Lung (tissue), 12 donors: Measurements from ENCODE around the gene GSTT2B. TPM values are rescaled to one million over a fixed set of nuclear protein-coding genes. Genes with fewer than 3 reads are reported as not detected.

Experiments used
- ATAC-seq: fragments of 200-7000 bp; cut with Tn5 transposase; one replicate; pipeline ENCODE4 v1.9.1; 2020; ENCODE audit warnings: moderate number of reproducible peaks; ENCODE audit not compliant: insufficient read depth, low FRiP score
- DNase-seq, 3 donors: peaks; one replicate each; pipeline ENCODE4 v3.0.0-alpha.2; 2013 to 2017
- H3K27ac ChIP-seq, 2 donors: one replicate each; pipeline ENCODE4 v1.5.1; 2013; ENCODE audit warnings: mild to moderate bottlenecking in 2 of 2, moderate library complexity in 2 of 2, control low read depth in 1 of 2, inconsistent platforms in 1 of 2, low read depth in 1 of 2, low read length in 1 of 2
- H3K27me3 ChIP-seq, 3 donors: one replicate each; pipeline ENCODE4 v1.5.1; 2013; ENCODE audit warnings: low read length in 2 of 3; ENCODE audit not compliant: control insufficient read depth in 3 of 3, insufficient read depth in 3 of 3
- H3K36me3 ChIP-seq, 4 donors: one replicate each; pipeline ENCODE4 v1.5.1; 2013; ENCODE audit warnings: low read length in 4 of 4, mild to moderate bottlenecking in 1 of 4, moderate library complexity in 1 of 4; ENCODE audit not compliant: control insufficient read depth in 4 of 4, insufficient read depth in 4 of 4
- H3K4me1 ChIP-seq, 5 donors: one replicate each; pipeline ENCODE4 v1.5.1; 2013; ENCODE audit warnings: low read length in 5 of 5, mild to moderate bottlenecking in 2 of 5, moderate library complexity in 1 of 5; ENCODE audit not compliant: control insufficient read depth in 5 of 5, insufficient read depth in 5 of 5
- H3K4me3 ChIP-seq: one replicate; pipeline ENCODE4 v1.5.1; 2013; ENCODE audit warnings: mild to moderate bottlenecking, control low read depth, moderate library complexity
- H3K9ac ChIP-seq, 2 donors: one replicate each; pipeline ENCODE4 v1.5.1; 2013; ENCODE audit warnings: low read length in 2 of 2, control low read depth in 1 of 2; ENCODE audit not compliant: insufficient read depth in 1 of 2
- H3K9me3 ChIP-seq, 4 donors: one replicate each; pipeline ENCODE4 v1.5.1; 2013; ENCODE audit warnings: low read length in 3 of 4, mild to moderate bottlenecking in 1 of 4, moderate library complexity in 1 of 4; ENCODE audit not compliant: control insufficient read depth in 4 of 4, insufficient read depth in 3 of 4
- CTCF ChIP-seq: IDR thresholded peaks from 2 replicates; pipeline ENCODE4 v1.5.1; 2012; ENCODE audit warnings: mild to moderate bottlenecking; ENCODE audit errors: control extremely low read depth, extremely low read depth
- WGBS, 2 donors: extraction: QIAGEN DNeasy Blood & Tissue Kit; methylation state at CpG; one replicate each; pipeline ENCODE4 v1.1.7; 2013; 5-methylcytosine and 5-hydroxymethylcytosine counted together
- polyA plus RNA-seq, 2 donors: library from polyadenylated mRNA; stranded (reverse); fragments of 200-250 nt; gene quantifications; one replicate each; pipeline ENCODE4 v1.2.1, GENCODE V29; 2013
- total RNA-seq, 2 donors: library from RNA; depleted of rRNA in 1 of 2; stranded (reverse); fragments of >200 nt in 1 of 2; gene quantifications; one replicate each; pipeline ENCODE4 v1.2.1, GENCODE V29; 2014 to 2021
- donor health status: control.
- donor health status: control.
- donor health status: Bipolar disorder and iron deficiency.
- donor health status: healthy.
- donor health status: DM: yes; HTN: yes; CAD: no.

Gene GSTT2B
- total and polyA plus RNA-seq, 4 donors = 2.0 to 22.9 (median 15.6) TPM

- no peak overlapping the region for H3K9ac ChIP-seq
- H3K4me1 ChIP-seq = peaks cover 0 to 12% (median 4%) of the 10 kb centered on the region in 5 donors
- H3K36me3 ChIP-seq = no peaks in the 10 kb centered on the region
- no peak overlapping the region for H3K4me3 ChIP-seq
- no peaks in the 10 kb centered on the region for H3K27me3 ChIP-seq
- H3K9me3 ChIP-seq = no peaks in the 10 kb centered on the region
- no peak overlapping the region for H3K27ac ChIP-seq
- DNase-seq = no peak
- ATAC-seq = no peak
- WGBS, 2 donors = 84 to 88% methylated on average over 3 of the region's 3 CpGs
- TF ChIP-seq CTCF = no peak
These were observed 45.7 kb downstream of the GSTT2B start for GRCh38 chr22:23915290-23915689.

- H3K4me1 ChIP-seq = peaks cover 0 to 22% (median 4%) of the 10 kb centered on the region in 5 donors
- no peaks in the 10 kb centered on the region for H3K27me3 ChIP-seq
- H3K4me3 ChIP-seq = peak overlapping the region; percentile 50
- peak overlapping the region; percentile 69 to 96 for H3K9ac ChIP-seq
- no peaks in the 10 kb centered on the region for H3K36me3 ChIP-seq
- peak; percentile 100 for ATAC-seq
- 0 to 1% methylated on average over 44 of the region's 44 CpGs for WGBS, 2 donors
- peak overlapping the region; percentile 45 to 85 for H3K27ac ChIP-seq
- TF ChIP-seq CTCF = no peak
- H3K9me3 ChIP-seq = no peaks in the 10 kb centered on the region
- peak; percentile 100 for DNase-seq
These were observed 47.2 kb downstream of the GSTT2B start for GRCh38 chr22:23913661-23914353.

GRCh38 chr22:23913306-23913660 lies 47.7 kb downstream of the GSTT2B start:
- peak overlapping the region; percentile 50 for H3K4me3 ChIP-seq
- H3K9ac ChIP-seq = peak overlapping the region; percentile 69 to 96
- 0% methylated on average over 1 of the region's 1 CpG for WGBS, 2 donors
- peaks cover 0 to 26% (median 4%) of the 10 kb centered on the region in 5 donors for H3K4me1 ChIP-seq
- no peaks in the 10 kb centered on the region for H3K9me3 ChIP-seq
- H3K27me3 ChIP-seq = no peaks in the 10 kb centered on the region
- ATAC-seq (no peak), DNase-seq (no peak)
- H3K27ac ChIP-seq = peak overlapping the region; percentile 35 to 85
- TF ChIP-seq CTCF = no peak
- H3K36me3 ChIP-seq = no peaks in the 10 kb centered on the region
